ENCODE data around the gene ARGLU1.

DNA sequence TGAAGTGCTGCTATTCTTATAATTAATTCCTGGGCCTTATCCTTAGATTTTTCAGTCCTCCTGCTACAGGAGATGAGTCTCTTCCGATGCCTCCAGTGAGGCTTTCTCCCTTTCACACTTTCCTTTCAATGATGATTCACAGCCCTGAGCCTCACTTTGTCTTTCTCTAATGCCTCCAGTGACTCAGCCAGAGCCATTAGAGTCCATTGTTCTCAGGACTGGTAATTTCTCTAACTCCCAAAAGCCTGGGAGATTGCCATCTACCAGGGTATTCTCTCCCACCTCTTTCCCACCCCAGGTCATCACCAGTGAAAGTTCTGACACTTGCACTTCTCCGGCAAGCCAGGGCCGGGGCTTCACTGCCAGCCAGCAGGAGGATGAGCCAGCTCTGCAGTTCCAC, 49.6 kb upstream of the ARGLU1 start:
- TF ChIP-seq GATA2 (IDR thresholded peaks at IDR 0.05; ENCODE audit: low read depth, low read length) = no peak
- no peak for TF ChIP-seq GATA3 (IDR thresholded peaks at IDR 0.05; ENCODE audit: low read depth, low read length)

Measured in SH-SY5Y (cell line).